A549 treated with DMSO at 1 μM for 4 hours (cell line): Measurements from ENCODE around the gene HIPK3. TPM values are rescaled to one million over a fixed set of nuclear protein-coding genes. Genes with fewer than 3 reads are reported as not detected.

ENCODE experiments used
- total RNA-seq: library from RNA; stranded (reverse); fragments of 200-300 nt; extraction: Qiagen RNA extraction; gene quantifications from 5 replicates; pipeline ENCODE4 v1.2.3, GENCODE V29; 2022; ENCODE audit warnings: low read depth

Gene HIPK3
- 15.2 to 23.5 TPM (median 19.1 TPM) in 5 replicates for total RNA-seq

GRCh38 chr11:33257160-33257896 is at the start of gene HIPK3:
Gene HIPK3 (plus strand): TSS chr11:33257381.

GRCh38 chr11:33375688-33376311 is 118.6 kb downstream of the HIPK3 start, which contains the start of gene KIAA1549L:
Gene KIAA1549L (plus strand): TSS chr11:33376108.

Other genes starting within 250 kb of the HIPK3 start
- gene DEPDC7, start 241.5 kb upstream of the HIPK3 start, total RNA-seq: 7.2 to 9.7 TPM (median 8.0 TPM) in 5 replicates
- 15.8 to 24.5 TPM (median 20.9 TPM) in 5 replicates for gene TCP11L1, start 217.8 kb upstream of the HIPK3 start, total RNA-seq
- gene CSTF3, start 95.9 kb upstream of the HIPK3 start, total RNA-seq: 25.1 to 31.5 TPM (median 31.0 TPM) in 5 replicates
- gene KIAA1549L, start 118.7 kb downstream of the HIPK3 start, total RNA-seq: 6.9 to 15.7 TPM (median 11.7 TPM) in 5 replicates